K562 treated with DMSO at 1 percent for 24 hours (cell line): ENCODE data around the gene DNAJB1. TPM values are rescaled to one million over a fixed set of nuclear protein-coding genes. Genes with fewer than 3 reads are reported as not detected.

Experiments used
- total RNA-seq: library from RNA; unstranded; fragments of 300-600 nt; gene quantifications from 2 replicates; pipeline ENCODE4 v1.2.3, GENCODE V29; 2022; ENCODE audit warnings: low read depth; ENCODE audit not compliant: insufficient read depth

Gene DNAJB1
- 149 and 152 TPM in 2 replicates for total RNA-seq

DNA sequence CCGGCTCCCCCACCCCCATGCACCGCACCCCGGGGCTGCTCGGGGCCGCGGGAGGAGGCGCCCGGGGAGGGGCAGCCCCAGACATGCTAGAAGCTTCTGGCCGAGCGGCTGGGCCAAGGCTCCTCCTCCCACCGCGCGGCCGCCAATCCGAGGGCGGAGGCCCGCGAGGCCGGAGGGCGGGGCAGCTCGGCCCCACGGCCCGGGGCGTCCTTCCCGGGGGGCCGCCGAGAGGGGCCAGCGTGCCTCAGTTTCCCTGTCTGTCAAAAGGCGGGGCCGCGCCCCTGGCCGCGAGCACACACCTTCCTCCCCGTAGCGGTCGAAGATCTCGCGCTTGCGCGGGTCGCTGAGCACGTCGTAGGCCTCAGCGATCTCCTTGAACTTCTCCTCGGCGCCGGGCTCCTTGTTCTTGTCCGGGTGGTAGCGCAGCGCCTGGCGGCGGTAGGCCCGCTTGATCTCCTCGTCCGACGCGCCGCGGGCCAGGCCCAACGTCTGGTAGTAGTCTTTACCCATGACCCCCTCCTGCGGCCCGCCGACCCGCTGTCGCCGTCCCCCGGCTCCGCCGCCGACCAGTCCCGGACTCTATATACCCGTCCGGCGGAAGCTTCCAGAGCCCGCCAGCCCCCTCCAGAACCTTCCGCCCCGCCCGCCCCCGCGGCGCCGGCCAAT lies at the start of gene DNAJB1:
Gene DNAJB1, minus strand, starts transcription at position 558 of the 666 bp plus-strand sequence. Its CDS starts 48 bp downstream, at position 510.

DNA sequence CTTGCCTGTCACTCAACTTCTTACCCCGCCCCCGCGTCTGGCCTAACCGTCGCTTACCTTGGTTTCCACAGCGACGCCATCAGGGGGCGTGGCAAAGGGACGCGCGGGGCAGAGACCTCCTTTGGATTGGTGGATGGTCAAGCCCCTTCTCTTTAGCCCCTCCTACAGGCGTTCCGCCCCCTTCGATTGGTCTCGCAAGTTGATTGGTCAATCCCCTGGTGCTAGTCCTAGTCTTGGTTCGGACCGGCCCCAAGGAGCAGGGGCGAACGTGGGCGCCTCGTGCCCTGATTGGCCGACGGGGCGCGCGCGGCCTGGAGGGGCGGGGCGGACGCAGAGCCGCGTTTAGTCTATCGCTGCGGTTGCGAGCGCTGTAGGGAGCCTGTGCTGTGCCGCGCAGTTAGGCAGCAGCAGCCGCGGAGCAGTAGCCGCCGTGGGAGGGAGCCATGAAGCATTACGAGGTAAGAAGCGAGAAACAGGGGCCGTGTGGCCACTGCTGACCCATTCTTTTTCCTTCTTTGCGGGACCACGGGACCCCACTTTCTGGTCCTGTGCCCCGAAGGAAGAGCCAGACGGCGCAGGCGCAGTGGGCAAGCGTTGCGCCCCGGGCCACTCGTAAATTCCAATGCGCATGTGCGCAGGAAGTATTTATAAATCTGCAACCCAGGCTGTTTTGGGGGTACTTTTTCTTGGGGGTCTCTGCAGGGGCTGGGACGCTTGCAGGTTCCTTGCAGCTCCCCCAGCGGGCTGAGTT lies 11.2 kb upstream of the DNAJB1 start, which contains the start of gene TECR:
Gene TECR, plus strand, starts transcription at position 341 of the 751 bp plus-strand sequence. Its CDS starts 103 bp downstream, at position 444.

DNA sequence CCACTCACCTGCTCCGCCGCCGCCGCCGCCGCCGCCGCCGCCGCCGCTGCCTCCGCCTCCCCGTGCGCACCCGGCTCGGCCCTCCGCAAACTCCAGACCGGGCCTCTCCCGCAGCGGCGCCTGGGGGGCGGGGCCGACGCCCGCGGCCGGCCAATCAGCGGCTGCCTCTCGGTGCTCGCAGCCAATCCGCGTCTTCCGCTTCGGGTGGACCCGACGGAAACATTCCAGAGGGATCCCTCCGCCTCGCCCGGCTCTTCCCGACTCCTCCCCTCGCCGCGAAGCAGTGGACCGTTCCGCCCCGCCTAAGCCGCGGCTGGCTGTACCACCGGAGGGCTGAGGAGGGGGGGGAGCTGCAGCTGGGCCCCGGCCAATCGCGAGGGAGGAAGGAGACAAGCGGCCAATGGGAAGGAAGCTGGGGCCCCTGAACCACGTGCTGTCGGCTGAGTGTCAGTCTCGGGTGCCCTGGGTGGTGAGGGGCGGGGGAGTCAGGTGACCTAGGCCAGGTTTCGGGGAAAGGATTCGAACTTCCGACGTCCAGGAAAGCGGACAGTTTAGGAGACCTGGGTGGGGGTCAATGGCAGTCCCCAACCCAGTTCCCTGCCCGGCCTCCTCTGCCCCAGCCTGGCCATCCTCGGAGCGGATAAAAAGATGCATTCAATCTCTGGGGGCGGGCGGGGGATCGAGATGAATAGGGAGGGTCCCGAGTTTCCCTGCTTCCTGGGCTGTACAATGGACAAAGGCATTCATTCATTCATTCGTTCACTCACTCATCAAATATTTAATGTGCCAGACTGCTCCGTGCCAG lies 22.0 kb downstream of the DNAJB1 start, which contains the start of gene GIPC1:
Gene GIPC1, minus strand, starts transcription at position 99 of the 805 bp plus-strand sequence. CDS start 13,151 bp downstream, outside the sequence.

GRCh38 chr19:14475251-14476073 lies 42.7 kb downstream of the DNAJB1 start, which contains the start of gene PTGER1:
Gene PTGER1, minus strand, starts transcription at chr19:14475354. Its CDS starts 1,034 bp downstream, at chr19:14474320.

Other genes with a start within 250 kb of the DNAJB1 start
- gene ADGRE5, start 137.0 kb downstream of the DNAJB1 start, total RNA-seq = 48.8 and 52.1 TPM in 2 replicates
- 195 and 215 TPM in 2 replicates for gene DDX39A, start 99.1 kb downstream of the DNAJB1 start, total RNA-seq
- 366 and 368 TPM in 2 replicates for gene PKN1, start 85.1 kb downstream of the DNAJB1 start, total RNA-seq
- gene PTGER1, start 43.0 kb downstream of the DNAJB1 start, total RNA-seq = 0.34 TPM in 1 of 2 replicates, not detected in the other
- gene GIPC1, start 22.3 kb downstream of the DNAJB1 start, total RNA-seq = 215 and 217 TPM in 2 replicates
- 434 and 485 TPM in 2 replicates for gene TECR, start 11.2 kb upstream of the DNAJB1 start, total RNA-seq
- 450 and 480 TPM in 2 replicates for gene NDUFB7, start 53.7 kb upstream of the DNAJB1 start, total RNA-seq
- not detected in 2 replicates for gene CLEC17A, start 64.7 kb upstream of the DNAJB1 start, total RNA-seq
- not detected in 2 replicates for gene ADGRE3, start 156.4 kb upstream of the DNAJB1 start, total RNA-seq
- gene ZNF333, start 171.7 kb upstream of the DNAJB1 start, total RNA-seq = 4.4 and 6.1 TPM in 2 replicates